HepG2 (cell line): Measurements from ENCODE around the gene ARL6IP4. TPM values are rescaled to one million over a fixed set of nuclear protein-coding genes. Genes with fewer than 3 reads are reported as not detected.

ENCODE experiments used
- BRD4 ChIP-seq: sonication (generic); formaldehyde crosslinking; IDR thresholded peaks from 2 replicates; pipeline ENCODE4 v1.4.0; 2020; ENCODE audit warnings: missing genetic modification reagents
- JUN ChIP-seq: sonication (generic); formaldehyde crosslinking; IDR thresholded peaks from 2 replicates; pipeline ENCODE4 v1.4.0; 2020; ENCODE audit warnings: mild to moderate bottlenecking, missing genetic modification reagents
- KDM1A ChIP-seq: IDR thresholded peaks from 2 replicates; pipeline ENCODE4 v1.6.1; 2016; ENCODE audit warnings: missing compliant biosample characterization
- PHF20 ChIP-seq: sonication (generic); formaldehyde crosslinking; IDR thresholded peaks from 2 replicates; pipeline ENCODE4 v1.5.0; 2020; ENCODE audit warnings: mild to moderate bottlenecking, missing genetic modification reagents
- PRPF4 ChIP-seq: fragments of 200-400 bp; formaldehyde crosslinking; IDR thresholded peaks from 2 replicates; pipeline ENCODE4 v1.6.1; 2016; ENCODE audit warnings: low read length, low read depth; ENCODE audit not compliant: poor library complexity, severe bottlenecking
- ZFP36 ChIP-seq: fragments of 150-350 bp; IDR thresholded peaks from 2 replicates; pipeline ENCODE4 v1.6.1; 2018; ENCODE audit warnings: borderline replicate concordance, low read length, low read depth; ENCODE audit not compliant: partially characterized antibody
- ZNF484 ChIP-seq: sonication (generic); formaldehyde crosslinking; IDR thresholded peaks from 2 replicates; pipeline ENCODE4 v1.5.1; 2020; ENCODE audit warnings: mild to moderate bottlenecking, low read depth, missing genetic modification reagents, borderline replicate concordance
- ZNF703 ChIP-seq: sonication (generic); formaldehyde crosslinking; IDR thresholded peaks from 2 replicates; pipeline ENCODE4 v1.5.1; 2020; ENCODE audit warnings: missing genetic modification reagents, mild to moderate bottlenecking, moderate library complexity, borderline replicate concordance
- ZNF768 ChIP-seq: sonication (generic); formaldehyde crosslinking; IDR thresholded peaks from 2 replicates; pipeline ENCODE4 v1.4.0; 2020; ENCODE audit warnings: missing genetic modification reagents
- polyA plus RNA-seq, 8 experiments: library from polyadenylated mRNA; depleted of rRNA in 3 of 8; stranded (reverse) in 7 of 8; unstranded in 1 of 8; fragments of >200 nt; fragmentation: Illumina TruSeq in 4 of 8; extraction: Trizol in 4 of 8; gene quantifications; 2 replicates each; pipeline versions ENCODE4 v1.2.1 to v1.2.3, GENCODE V29; 2011 to 2016; ENCODE audit warnings: low read depth in 4 of 8, missing spikeins in 1 of 8, mixed read lengths in 1 of 8; ENCODE audit not compliant: insufficient read depth in 1 of 8
- total RNA-seq, 5 experiments: library from RNA; depleted of rRNA; stranded (reverse); fragments of >200 nt; fragmentation: Illumina TruSeq; extraction: Trizol; gene quantifications; 2 replicates each; pipeline ENCODE4 v1.2.3, GENCODE V29; 2016; ENCODE audit warnings: low read depth in 1 of 5
- TF ChIP-seq, protein P1 (sequence below): sonication (generic); formaldehyde crosslinking; IDR thresholded peaks from 2 replicates; pipeline ENCODE4 v1.8.0; 2022; ENCODE audit warnings: low read depth, missing genetic modification reagents
- TF ChIP-seq, protein P2 (sequence below): sonication (generic); formaldehyde crosslinking; IDR thresholded peaks from 2 replicates; pipeline ENCODE4 v1.4.0; 2020; ENCODE audit warnings: missing genetic modification reagents
- TF ChIP-seq, protein P3 (sequence below): sonication (generic); formaldehyde crosslinking; conservative IDR thresholded peaks from 2 replicates; pipeline ENCODE4 v1.8.0; 2022; ENCODE audit warnings: mild to moderate bottlenecking, moderate library complexity, missing genetic modification reagents
- TF ChIP-seq, protein P4 (sequence below): sonication (generic); formaldehyde crosslinking; IDR thresholded peaks from 2 replicates; pipeline ENCODE4 v1.5.1; 2020; ENCODE audit warnings: missing genetic modification reagents, mild to moderate bottlenecking, borderline replicate concordance
- TF ChIP-seq, protein P5 (sequence below), 2 experiments: IDR thresholded peaks; 2 replicates each; pipeline ENCODE4 v1.6.1; 2011 to 2012; ENCODE audit warnings: low read length in 2 of 2, borderline replicate concordance in 1 of 2, low read depth in 1 of 2, mild to moderate bottlenecking in 1 of 2, moderate library complexity in 1 of 2

The ARL6IP4 gene
- total and polyA plus RNA-seq, 2 of the 13 experiments (the other 11 are each of a cell fraction or from before 2014, with no cell fraction given), result 155 to 220 TPM

DNA sequence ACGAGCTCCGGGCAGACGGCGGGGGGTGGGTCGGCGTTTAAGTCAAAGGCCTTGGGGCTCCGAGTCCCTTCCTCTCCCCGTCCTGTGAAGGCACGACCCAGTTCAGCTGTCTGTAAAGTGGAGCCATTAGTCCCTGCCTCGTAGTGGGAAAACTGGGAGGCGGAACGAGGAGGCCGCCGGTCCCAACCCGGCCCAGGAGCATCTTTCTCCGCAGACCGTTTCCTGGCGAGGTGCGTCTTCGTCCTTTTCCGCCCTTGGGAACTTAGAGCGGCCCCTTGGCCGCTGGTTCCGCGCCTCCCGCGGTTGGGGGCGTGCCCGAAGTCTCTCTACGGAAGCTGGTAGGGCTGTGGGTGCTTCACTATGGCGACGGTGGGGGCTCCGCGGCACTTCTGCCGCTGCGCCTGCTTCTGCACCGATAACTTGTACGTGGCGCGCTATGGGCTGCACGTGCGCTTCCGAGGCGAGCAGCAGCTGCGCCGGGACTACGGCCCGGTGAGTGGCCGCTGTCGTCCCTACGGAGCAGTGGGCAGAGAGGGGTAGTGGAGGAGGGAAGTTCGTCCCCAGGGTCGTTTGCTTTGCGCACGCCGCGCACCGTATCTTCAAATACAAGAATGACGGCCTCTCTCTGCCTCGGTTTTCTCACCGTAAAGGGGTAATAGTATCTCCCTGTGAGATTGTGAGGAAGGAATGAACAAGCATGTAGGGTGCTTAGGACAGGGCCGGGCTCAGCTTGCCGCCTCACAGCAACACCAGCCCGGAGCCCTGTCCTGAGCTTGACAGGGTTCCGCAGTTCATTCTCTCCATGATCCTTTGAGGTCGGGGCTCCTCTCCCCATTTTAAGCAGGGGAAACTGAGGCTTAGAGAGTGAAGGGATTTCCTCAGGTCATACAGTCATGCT is 5.3 kb upstream of the ARL6IP4 start, which contains the start of gene OGFOD2 (continued):
- TF ChIP-seq, protein P1, sequence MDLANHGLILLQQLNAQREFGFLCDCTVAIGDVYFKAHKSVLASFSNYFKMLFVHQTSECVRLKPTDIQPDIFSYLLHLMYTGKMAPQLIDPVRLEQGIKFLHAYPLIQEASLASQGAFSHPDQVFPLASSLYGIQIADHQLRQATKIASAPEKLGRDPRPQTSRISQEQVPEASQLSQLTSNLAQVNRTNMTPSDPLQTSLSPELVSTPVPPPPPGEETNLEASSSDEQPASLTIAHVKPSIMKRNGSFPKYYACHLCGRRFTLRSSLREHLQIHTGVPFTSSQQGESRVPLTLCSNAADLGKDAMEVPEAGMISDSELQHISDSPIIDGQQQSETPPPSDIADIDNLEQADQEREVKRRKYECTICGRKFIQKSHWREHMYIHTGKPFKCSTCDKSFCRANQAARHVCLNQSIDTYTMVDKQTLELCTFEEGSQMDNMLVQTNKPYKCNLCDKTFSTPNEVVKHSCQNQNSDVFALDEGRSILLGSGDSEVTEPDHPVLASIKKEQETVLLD (CRISPR knock-in tag), result peak; percentile 49; the same call in 1 of the 2 replicates
- TF ChIP-seq PHF20, result peak; percentile 56; the same call in 1 of the 2 replicates
- TF ChIP-seq PRPF4, result no peak
- TF ChIP-seq KDM1A (CRISPR knock-in tag), result no peak
- TF ChIP-seq, protein P2, sequence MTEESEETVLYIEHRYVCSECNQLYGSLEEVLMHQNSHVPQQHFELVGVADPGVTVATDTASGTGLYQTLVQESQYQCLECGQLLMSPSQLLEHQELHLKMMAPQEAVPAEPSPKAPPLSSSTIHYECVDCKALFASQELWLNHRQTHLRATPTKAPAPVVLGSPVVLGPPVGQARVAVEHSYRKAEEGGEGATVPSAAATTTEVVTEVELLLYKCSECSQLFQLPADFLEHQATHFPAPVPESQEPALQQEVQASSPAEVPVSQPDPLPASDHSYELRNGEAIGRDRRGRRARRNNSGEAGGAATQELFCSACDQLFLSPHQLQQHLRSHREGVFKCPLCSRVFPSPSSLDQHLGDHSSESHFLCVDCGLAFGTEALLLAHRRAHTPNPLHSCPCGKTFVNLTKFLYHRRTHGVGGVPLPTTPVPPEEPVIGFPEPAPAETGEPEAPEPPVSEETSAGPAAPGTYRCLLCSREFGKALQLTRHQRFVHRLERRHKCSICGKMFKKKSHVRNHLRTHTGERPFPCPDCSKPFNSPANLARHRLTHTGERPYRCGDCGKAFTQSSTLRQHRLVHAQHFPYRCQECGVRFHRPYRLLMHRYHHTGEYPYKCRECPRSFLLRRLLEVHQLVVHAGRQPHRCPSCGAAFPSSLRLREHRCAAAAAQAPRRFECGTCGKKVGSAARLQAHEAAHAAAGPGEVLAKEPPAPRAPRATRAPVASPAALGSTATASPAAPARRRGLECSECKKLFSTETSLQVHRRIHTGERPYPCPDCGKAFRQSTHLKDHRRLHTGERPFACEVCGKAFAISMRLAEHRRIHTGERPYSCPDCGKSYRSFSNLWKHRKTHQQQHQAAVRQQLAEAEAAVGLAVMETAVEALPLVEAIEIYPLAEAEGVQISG (CRISPR knock-in tag), result no peak; the same call in 1 of the 2 replicates
- peak; percentile 29; the same call in 1 of the 2 replicates for TF ChIP-seq ZNF768 (CRISPR knock-in tag)
- TF ChIP-seq BRD4 (CRISPR knock-in tag), result no peak
- no peak for TF ChIP-seq ZFP36
- TF ChIP-seq, protein P3, sequence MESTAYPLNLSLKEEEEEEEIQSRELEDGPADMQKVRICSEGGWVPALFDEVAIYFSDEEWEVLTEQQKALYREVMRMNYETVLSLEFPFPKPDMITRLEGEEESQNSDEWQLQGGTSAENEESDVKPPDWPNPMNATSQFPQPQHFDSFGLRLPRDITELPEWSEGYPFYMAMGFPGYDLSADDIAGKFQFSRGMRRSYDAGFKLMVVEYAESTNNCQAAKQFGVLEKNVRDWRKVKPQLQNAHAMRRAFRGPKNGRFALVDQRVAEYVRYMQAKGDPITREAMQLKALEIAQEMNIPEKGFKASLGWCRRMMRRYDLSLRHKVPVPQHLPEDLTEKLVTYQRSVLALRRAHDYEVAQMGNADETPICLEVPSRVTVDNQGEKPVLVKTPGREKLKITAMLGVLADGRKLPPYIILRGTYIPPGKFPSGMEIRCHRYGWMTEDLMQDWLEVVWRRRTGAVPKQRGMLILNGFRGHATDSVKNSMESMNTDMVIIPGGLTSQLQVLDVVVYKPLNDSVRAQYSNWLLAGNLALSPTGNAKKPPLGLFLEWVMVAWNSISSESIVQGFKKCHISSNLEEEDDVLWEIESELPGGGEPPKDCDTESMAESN (CRISPR knock-in tag), result peak; percentile 64; the same call in 1 of the 2 replicates
- TF ChIP-seq, protein P4, sequence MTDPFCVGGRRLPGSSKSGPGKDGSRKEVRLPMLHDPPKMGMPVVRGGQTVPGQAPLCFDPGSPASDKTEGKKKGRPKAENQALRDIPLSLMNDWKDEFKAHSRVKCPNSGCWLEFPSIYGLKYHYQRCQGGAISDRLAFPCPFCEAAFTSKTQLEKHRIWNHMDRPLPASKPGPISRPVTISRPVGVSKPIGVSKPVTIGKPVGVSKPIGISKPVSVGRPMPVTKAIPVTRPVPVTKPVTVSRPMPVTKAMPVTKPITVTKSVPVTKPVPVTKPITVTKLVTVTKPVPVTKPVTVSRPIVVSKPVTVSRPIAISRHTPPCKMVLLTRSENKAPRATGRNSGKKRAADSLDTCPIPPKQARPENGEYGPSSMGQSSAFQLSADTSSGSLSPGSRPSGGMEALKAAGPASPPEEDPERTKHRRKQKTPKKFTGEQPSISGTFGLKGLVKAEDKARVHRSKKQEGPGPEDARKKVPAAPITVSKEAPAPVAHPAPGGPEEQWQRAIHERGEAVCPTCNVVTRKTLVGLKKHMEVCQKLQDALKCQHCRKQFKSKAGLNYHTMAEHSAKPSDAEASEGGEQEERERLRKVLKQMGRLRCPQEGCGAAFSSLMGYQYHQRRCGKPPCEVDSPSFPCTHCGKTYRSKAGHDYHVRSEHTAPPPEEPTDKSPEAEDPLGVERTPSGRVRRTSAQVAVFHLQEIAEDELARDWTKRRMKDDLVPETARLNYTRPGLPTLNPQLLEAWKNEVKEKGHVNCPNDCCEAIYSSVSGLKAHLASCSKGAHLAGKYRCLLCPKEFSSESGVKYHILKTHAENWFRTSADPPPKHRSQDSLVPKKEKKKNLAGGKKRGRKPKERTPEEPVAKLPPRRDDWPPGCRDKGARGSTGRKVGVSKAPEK (CRISPR knock-in tag), result no peak
- TF ChIP-seq ZNF703 (CRISPR knock-in tag), result no peak; the same call in 1 of the 2 replicates
- TF ChIP-seq, protein P5, sequence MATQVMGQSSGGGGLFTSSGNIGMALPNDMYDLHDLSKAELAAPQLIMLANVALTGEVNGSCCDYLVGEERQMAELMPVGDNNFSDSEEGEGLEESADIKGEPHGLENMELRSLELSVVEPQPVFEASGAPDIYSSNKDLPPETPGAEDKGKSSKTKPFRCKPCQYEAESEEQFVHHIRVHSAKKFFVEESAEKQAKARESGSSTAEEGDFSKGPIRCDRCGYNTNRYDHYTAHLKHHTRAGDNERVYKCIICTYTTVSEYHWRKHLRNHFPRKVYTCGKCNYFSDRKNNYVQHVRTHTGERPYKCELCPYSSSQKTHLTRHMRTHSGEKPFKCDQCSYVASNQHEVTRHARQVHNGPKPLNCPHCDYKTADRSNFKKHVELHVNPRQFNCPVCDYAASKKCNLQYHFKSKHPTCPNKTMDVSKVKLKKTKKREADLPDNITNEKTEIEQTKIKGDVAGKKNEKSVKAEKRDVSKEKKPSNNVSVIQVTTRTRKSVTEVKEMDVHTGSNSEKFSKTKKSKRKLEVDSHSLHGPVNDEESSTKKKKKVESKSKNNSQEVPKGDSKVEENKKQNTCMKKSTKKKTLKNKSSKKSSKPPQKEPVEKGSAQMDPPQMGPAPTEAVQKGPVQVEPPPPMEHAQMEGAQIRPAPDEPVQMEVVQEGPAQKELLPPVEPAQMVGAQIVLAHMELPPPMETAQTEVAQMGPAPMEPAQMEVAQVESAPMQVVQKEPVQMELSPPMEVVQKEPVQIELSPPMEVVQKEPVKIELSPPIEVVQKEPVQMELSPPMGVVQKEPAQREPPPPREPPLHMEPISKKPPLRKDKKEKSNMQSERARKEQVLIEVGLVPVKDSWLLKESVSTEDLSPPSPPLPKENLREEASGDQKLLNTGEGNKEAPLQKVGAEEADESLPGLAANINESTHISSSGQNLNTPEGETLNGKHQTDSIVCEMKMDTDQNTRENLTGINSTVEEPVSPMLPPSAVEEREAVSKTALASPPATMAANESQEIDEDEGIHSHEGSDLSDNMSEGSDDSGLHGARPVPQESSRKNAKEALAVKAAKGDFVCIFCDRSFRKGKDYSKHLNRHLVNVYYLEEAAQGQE (IDR thresholded peaks at IDR 0.05; ENCODE audit: borderline replicate concordance in 1 of 2, low read depth in 1 of 2, low read length in 2 of 2), result 0 out of 4 replicates have a peak, but pooled peaks of 1 of the 2 experiments have one; percentile 30
- no peak for TF ChIP-seq ZNF484 (CRISPR knock-in tag)
- TF ChIP-seq JUN (CRISPR knock-in tag), result no peak
